GM12865 (cell line): ENCODE data around the gene HSH2D.

Experiments
- DNase-seq: peaks from one replicate; pipeline ENCODE4 v3.0.0; 2010; ENCODE audit warnings: low read depth
- H3K4me3 ChIP-seq: 2 replicates; pipeline ENCODE4 v1.5.1; 2011; ENCODE audit warnings: mild to moderate bottlenecking, low read depth, low read length, control low read depth
- TF ChIP-seq, protein P1 (sequence below): IDR thresholded peaks from 2 replicates; pipeline ENCODE4 v1.5.1; 2011; ENCODE audit warnings: low read length, control low read depth, low read depth, inconsistent platforms; ENCODE audit not compliant: insufficient read depth; ENCODE audit errors: missing control alignments

The HSH2D gene

DNA sequence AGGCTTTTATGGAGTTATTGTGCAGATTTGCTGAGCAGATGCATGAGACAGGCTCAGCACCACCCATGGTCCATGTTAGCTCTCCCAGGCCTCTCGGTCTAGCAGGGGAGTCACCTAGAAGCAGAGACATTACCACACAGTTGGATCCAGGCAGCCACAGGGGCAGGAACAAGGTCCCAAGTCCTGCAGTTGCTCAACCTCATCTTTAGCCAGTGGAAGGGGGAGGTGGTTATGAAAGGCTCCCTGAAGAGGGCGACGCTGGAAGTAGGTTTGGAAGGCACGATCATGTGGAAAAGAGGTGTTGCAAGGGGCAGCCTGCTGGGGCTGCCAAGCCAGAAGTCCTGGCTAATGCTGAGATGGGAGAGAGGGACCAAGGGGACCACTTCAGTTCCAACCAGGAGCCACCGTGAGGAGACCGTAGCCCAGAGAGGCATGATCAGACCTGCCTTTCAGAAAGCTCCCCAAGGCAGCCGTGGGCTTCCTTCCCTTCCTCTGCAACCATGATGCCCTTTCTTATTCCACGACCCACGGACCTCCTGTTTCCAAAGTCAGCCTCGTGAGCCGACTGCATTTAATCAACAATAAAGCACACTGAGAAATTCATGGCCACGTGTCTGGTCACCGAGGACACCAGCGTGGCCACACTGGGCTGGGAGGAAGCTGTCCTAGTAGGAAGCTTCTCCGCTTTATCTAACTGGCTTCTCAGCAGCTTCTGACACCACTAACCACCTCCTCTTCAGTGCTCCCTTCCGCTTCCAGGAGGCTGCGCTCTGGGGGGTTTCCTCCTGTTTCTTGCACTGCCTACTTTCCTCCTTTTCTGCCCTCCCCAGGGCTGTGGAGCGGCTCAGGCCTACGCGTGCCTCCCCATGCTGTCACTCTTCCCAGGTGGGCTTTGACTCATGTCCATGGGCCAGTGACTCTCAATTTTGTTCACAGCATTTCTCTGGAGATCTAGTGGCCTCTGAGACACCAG, 56.8 kb downstream of the HSH2D start:
- H3K4me3 ChIP-seq, result no peak overlapping the region
- TF ChIP-seq, protein P1, sequence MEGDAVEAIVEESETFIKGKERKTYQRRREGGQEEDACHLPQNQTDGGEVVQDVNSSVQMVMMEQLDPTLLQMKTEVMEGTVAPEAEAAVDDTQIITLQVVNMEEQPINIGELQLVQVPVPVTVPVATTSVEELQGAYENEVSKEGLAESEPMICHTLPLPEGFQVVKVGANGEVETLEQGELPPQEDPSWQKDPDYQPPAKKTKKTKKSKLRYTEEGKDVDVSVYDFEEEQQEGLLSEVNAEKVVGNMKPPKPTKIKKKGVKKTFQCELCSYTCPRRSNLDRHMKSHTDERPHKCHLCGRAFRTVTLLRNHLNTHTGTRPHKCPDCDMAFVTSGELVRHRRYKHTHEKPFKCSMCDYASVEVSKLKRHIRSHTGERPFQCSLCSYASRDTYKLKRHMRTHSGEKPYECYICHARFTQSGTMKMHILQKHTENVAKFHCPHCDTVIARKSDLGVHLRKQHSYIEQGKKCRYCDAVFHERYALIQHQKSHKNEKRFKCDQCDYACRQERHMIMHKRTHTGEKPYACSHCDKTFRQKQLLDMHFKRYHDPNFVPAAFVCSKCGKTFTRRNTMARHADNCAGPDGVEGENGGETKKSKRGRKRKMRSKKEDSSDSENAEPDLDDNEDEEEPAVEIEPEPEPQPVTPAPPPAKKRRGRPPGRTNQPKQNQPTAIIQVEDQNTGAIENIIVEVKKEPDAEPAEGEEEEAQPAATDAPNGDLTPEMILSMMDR, result no peak
- no peak for DNase-seq

DNA sequence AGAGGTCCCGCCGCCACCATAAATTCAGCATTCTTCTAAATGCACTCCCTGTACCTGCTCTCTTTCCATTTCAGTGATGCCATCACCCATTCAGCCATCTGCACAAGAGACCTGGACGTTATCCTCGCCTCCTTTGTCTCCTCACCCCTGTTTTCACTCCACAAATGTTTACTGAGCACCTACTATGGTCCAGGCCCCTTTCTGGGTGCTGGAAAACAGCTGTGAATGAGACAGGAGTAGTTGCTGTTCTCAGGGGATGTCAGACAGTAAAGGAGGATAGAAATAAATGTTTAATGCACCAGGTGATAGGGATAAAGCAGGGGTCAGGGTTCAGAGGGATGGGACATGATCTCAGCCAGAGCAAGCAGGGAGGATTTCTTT, 57.5 kb downstream of the HSH2D start:
- TF ChIP-seq, protein P1, result no peak
- H3K4me3 ChIP-seq, result no peak overlapping the region
- no peak for DNase-seq

DNA sequence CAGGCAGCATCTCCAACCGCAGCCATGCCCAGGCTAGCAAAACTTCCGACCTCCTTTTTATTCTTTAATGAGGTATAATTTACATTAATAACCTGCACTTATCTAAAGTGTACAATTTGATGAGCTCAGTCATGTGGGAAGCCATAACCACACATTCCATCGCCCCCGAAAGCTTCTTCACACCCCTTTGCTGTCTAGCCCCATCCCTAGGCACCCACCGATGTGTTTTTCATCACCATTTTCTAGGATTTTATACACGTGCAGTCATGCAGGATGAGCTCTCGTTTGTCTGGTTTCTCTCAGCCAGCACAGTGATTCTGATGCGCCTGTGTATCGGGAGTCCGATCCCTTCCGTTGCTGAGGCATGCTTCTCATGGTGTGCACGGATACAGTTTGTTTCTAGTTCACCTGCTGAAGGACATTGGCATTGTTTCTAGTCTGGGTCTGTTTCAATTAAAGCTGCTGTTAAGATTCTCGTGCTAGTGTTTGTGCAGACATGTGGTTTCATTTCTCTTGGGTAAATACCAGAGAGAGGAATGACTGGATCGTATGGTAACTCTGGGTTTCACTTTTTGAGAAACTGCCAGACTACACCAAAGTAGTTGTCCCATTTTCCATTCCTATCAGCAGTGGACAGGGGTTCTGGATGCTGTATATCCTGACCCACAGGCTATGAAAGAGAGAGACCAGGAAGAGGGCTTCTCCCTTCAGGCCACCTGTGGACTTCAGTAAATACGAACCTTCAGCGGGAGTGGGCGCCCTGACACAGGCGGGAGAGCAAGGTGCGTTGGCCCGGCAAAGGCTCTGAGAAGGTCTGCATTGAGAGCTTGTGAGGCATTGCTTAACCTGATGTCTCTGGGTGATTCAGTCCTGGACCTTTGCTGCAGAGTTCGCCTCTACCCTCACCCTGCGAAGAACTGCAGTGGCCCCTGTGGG, 59.1 kb downstream of the HSH2D start:
- TF ChIP-seq, protein P1, result no peak
- H3K4me3 ChIP-seq, result no peak overlapping the region
- peak; percentile 48 for DNase-seq

DNA sequence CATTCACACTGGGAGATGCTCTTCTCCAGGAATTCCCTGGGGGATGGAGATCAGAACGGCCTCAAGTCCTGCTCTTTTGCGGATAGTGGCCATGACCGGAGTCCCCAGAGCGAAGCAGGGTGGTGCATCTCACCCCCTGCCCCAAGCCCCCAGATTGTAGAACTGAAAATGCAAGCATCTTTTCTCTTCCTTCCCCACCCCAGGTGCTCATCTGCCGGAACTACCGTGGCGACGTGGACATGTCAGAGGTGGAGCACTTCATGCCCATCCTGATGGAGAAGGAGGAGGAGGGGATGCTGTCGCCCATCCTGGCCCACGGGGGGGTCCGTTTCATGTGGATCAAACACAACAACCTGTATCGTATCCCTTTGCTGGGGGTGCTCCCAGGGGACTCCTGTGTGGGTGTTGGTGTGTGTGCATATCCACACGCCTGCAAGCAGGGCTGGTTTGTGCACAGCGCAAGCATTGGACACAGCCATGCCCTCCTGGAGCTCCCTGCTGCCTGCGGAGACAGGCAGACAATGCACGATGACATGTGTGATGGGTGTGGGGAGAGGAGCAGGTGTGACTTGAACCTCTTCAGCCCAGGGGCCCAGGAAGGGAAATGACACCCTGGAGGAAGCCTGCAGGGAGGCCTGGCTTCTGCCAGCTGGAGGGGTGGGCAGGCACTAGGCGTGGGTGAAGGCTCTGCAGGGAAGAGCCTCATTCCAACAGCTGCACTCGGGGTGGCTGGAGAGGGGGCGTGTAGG, 59.9 kb downstream of the HSH2D start:
- TF ChIP-seq, protein P1, result no peak
- no peak for DNase-seq
- no peak overlapping the region for H3K4me3 ChIP-seq

DNA sequence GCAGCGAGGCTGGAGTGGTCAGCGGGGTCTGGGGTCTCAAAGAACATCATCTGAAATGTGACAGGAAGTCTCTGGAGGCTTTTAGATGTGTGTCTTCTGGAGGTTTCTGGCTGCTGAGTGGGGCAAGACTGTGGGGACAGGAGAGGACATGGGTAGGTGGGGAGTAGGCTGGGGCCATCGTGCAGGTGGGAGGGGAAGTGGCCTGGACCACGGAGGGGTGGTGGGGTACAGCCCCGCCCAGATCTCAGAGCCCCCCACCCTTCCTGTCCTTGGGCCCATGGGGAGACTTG, 60.5 kb downstream of the HSH2D start:
- DNase-seq, result no peak
- TF ChIP-seq, protein P1, result no peak
- H3K4me3 ChIP-seq, result no peak overlapping the region

DNA sequence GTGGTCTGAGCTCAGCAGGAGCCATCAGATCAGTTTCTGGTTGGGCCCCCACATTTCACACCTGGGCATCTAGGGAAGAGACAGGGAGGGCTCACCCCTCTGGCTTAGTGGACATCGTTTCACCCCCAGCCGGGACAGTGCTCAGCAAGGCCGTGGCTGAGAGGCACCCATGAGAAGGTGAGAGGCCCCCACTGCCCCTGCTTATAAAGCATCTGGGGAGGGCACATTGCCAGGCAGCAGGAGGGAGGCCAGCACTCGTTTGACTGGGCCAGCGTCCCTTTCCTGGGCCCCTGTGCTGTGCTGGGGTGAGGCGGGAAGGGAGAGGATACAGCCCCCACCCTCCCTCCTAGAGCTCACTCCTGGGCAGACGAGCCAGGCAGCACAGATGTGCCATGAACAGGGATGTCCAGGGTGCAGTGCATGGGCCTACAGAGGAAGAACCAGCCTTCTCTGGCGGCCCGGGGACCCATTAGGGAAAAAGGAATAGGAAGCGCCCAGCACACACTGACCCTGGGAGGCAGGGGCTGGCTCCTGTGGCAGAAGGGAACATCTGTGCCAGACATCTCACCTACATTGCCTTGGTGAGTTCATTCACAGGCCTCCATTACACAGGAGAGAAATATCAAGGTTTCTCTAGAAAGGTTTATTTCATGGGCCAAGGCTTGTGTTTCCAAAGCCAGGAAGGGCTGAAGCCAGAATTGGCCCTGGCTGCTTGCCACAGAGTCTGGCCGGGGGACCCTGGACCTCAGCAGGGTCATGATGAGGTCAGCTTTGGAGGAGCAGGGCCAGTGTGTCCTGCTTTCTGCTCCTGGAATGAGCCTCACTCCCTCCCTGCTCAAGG, 61.9 kb downstream of the HSH2D start:
- no peak overlapping the region for H3K4me3 ChIP-seq
- TF ChIP-seq, protein P1, result no peak
- DNase-seq, result no peak
